ENCODE results near the gene PDE3B. TPM values are rescaled to one million over a fixed set of nuclear protein-coding genes. Genes with fewer than 3 reads are reported as not detected.
A peak's percentile ranks its signal among the peaks of the same experiment; 100 is the strongest.

PDE3B gene
- total and polyA plus RNA-seq, 2 of the 8 experiments (the other 6 are each of a cell fraction or from before 2014, with no cell fraction given) = 2.7 to 10.9 TPM

GRCh38 chr11:14905104-14906033 lies 261.8 kb downstream of the PDE3B start:
- 11% methylated on average over 50 of the region's 58 CpGs; no CpG with 5 or more reads in 1 of the 2 experiments for WGBS, 2 experiments (ENCODE audit: extremely low coverage in 1 of 2, insufficient coverage in 1 of 2, insufficient read length in 1 of 2, insufficient replicate concordance in 2 of 2, low coverage in 1 of 2, low lambda C conversion rate in 2 of 2, missing lambda C conversion rate in 1 of 2)
- Histone ChIP-seq H2BK120ac (replicated peaks; ENCODE audit: low read depth, low read length) (no peak overlapping the region), H3K9me3 (ENCODE audit: insufficient read depth in 2 of 2, low read depth in 1 of 2, low read length in 1 of 2) (no peaks in the 10 kb centered on the region), H3K27ac (ENCODE audit: low read depth, low read length) (no peak overlapping the region), H2BK20ac (ENCODE audit: low read length) (no peak overlapping the region), H3K36me3 (ENCODE audit: control insufficient read depth in 2 of 4, insufficient read depth in 4 of 4, low read length in 3 of 4) (no peaks in the 10 kb centered on the region), H2BK12ac (ENCODE audit: low read depth, low read length) (0 out of 2 replicates have a peak overlapping the region, but pooled peaks have one; percentile 44), H4K8ac (ENCODE audit: extremely low read depth, insufficient read depth, low read length) (no peak overlapping the region; the same call in 1 of the 2 replicates), H4K5ac (ENCODE audit: insufficient read length, low read depth, low read length) (peak overlapping the region; percentile 6), H3K4me3 (ENCODE audit: extremely low read depth in 1 of 4, insufficient read depth in 2 of 4, low read depth in 3 of 4, low read length in 4 of 4) (peak overlapping the region; percentile 57 to 94 (median 86)), H3K4me1 (replicated peaks in 1 of 4; ENCODE audit: control insufficient read depth in 3 of 4, insufficient read depth in 4 of 4, low read length in 3 of 4) (peaks cover 0 to 11% (median under 1%) of the 10 kb centered on the region in 4 experiments; a peak in 4 of 7 replicates), H3K79me1 (ENCODE audit: low read depth, low read length) (no peaks in the 10 kb centered on the region), H4K20me1 (replicated peaks in 1 of 2; ENCODE audit: control insufficient read depth in 1 of 2, insufficient read depth in 2 of 2, low read length in 2 of 2) (no peaks in the 10 kb centered on the region), H3K18ac (ENCODE audit: extremely low read depth, low read length) (no peak overlapping the region), H3K4me2 (ENCODE audit: insufficient read depth in 1 of 2, low read depth in 2 of 2, low read length in 2 of 2) (peak overlapping the region; percentile 53 to 96), H2AK5ac (ENCODE audit: low read depth, low read length) (no peak overlapping the region), H2BK15ac (ENCODE audit: low read length) (no peak overlapping the region), H3K9ac (replicated peaks in 1 of 4; ENCODE audit: extremely low read depth in 1 of 4, low read depth in 3 of 4, low read length in 3 of 4) (peak overlapping the region; percentile 61 to 78 (median 71)), H3K14ac (ENCODE audit: insufficient read length) (no peak overlapping the region), H3K23me2 (ENCODE audit: low read depth, low read length) (no peaks in the 10 kb centered on the region), H3K4ac (replicated peaks; ENCODE audit: insufficient read length, low read depth, low read length) (no peak overlapping the region), H4K91ac (replicated peaks; ENCODE audit: insufficient read length, low read length) (no peak overlapping the region), H3K56ac (replicated peaks; ENCODE audit: insufficient read length, low read depth, low read length) (no peak overlapping the region), H3K79me2 (ENCODE audit: control insufficient read depth in 1 of 2, insufficient read depth in 2 of 2, low read length in 2 of 2) (no peaks in the 10 kb centered on the region), H3K23ac (ENCODE audit: insufficient read length) (no peak overlapping the region), H2BK5ac (ENCODE audit: low read depth, low read length) (no peak overlapping the region), H2AFZ (ENCODE audit: low read length) (peak overlapping the region; percentile 99), H3K27me3 (replicated peaks in 1 of 4; ENCODE audit: control insufficient read depth in 3 of 4, extremely low read depth in 1 of 4, insufficient read depth in 3 of 4, low read length in 3 of 4) (peaks cover 0 to 7% (median 0%) of the 10 kb centered on the region in 4 experiments; a peak in 3 of 7 replicates)
- POLR2A ChIA-PET (ENCODE audit: partially characterized antibody) = interaction anchor here (0.6 to 3.1 kb wide), 3 partner anchors 80 to 271 kb away, joined by 3 to 10 read pairs (median 3); partner anchors contain the start of gene PDE3B
- CTCF ChIA-PET (ENCODE audit: partially characterized antibody) = interaction anchor here (0.6 to 5.6 kb wide), 56 partner anchors 7 to 980 kb away, joined by 3 to 138 read pairs (median 5); partner anchors contain the start of genes CALCB, CYP2R1 and INSC
- DNase-seq (ENCODE audit: low read depth in 1 of 2, low spot score in 2 of 2) = peak; percentile 74 to 79
- no peak for FAIRE-seq
- TF ChIP-seq RBBP5 (IDR thresholded peaks at IDR 0.05; ENCODE audit: borderline replicate concordance, low read depth, low read length) (peak; percentile 77; the same call in 1 of the 2 replicates), HDAC6 (IDR thresholded peaks at IDR 0.05; ENCODE audit: low read depth, low read length) (no peak), BACH1 (IDR thresholded peaks at IDR 0.05; ENCODE audit: low read length) (peak; percentile 63; the same call in 1 of the 2 replicates), SUZ12 (IDR thresholded peaks at IDR 0.05; ENCODE audit: low read length) (no peak), CHD1 (IDR thresholded peaks at IDR 0.05; ENCODE audit: low read depth, low read length) (no peak), RAD21 (IDR thresholded peaks at IDR 0.05 in 1 of 2, conservative IDR thresholded peaks at IDR 0.05 in 1 of 2; ENCODE audit: low read depth in 2 of 2, low read length in 2 of 2) (peak; percentile 46 to 64; a peak in 3 of 4 replicates), ASH2L (IDR thresholded peaks at IDR 0.05; ENCODE audit: low read length) (peak; percentile 85), NRF1 (IDR thresholded peaks at IDR 0.05; ENCODE audit: low read depth, low read length) (no peak), CBX5 (IDR thresholded peaks at IDR 0.05; ENCODE audit: low read depth, low read length) (no peak), TAF1 (IDR thresholded peaks at IDR 0.05; ENCODE audit: low read depth, low read length) (peak; percentile 56), TCF12 (IDR thresholded peaks at IDR 0.05; ENCODE audit: low read depth, low read length) (peak; percentile 53; the same call in 1 of the 2 replicates)

All from H1 (cell line).